NOMO-1 (cell line): Measurements from ENCODE around the gene ADGRD2.
"Not testable (repeated sequence)": the region's sequence is repeated elsewhere in the genome, so short reads cannot be mapped to it uniquely, and the experiment has no call there.

Source experiments
- DNase-seq, 2 experiments: peaks; one replicate each; lab custom pipeline; 2025; ENCODE audit not compliant: unreplicated experiment in 2 of 2; lab: John Stamatoyannopoulos, UW

The ADGRD2 gene, protein sequence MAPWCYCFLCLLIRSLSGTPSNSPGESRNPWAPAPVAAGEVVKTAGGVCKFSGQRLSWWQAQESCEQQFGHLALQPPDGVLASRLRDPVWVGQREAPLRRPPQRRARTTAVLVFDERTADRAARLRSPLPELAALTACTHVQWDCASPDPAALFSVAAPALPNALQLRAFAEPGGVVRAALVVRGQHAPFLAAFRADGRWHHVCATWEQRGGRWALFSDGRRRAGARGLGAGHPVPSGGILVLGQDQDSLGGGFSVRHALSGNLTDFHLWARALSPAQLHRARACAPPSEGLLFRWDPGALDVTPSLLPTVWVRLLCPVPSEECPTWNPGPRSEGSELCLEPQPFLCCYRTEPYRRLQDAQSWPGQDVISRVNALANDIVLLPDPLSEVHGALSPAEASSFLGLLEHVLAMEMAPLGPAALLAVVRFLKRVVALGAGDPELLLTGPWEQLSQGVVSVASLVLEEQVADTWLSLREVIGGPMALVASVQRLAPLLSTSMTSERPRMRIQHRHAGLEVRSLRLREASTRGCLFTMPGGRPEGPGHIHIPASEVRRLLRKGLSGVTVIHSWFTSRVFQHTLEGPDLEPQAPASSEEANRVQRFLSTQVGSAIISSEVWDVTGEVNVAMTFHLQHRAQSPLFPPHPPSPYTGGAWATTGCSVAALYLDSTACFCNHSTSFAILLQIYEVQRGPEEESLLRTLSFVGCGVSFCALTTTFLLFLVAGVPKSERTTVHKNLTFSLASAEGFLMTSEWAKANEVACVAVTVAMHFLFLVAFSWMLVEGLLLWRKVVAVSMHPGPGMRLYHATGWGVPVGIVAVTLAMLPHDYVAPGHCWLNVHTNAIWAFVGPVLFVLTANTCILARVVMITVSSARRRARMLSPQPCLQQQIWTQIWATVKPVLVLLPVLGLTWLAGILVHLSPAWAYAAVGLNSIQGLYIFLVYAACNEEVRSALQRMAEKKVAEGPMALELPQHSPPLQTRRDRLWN

GRCh38 chr9:124450241-124450924 is at the start of gene ADGRD2:
ADGRD2 (plus strand) TSS chr9:124450451; CDS start chr9:124451667, 1,216 bp downstream.
- no peak for DNase-seq

- DNase-seq: no peak
These were observed 47.0 kb upstream of the ADGRD2 start for GRCh38 chr9:124403246-124403645.

DNA sequence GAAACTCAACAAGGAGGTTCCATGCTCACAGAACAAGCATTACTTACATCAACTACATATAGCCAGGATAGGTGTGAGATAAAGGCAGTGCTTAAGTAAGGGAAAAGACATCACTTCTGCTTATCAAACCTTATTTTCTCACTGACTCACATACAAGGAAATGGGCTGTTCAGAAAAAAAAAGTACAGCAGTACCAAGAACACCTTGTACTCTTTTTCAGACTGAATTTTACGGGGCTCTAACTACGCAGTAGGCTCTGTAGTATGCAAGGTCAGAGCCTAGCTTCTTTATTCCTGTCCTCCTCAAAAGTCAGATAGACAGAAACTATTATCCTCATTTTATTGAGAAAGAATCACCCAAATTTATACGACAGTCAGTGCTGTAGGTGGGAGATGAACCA is 40.8 kb upstream of the ADGRD2 start:
- DNase-seq: no peak

- no peak for DNase-seq
These were observed 39.8 kb upstream of the ADGRD2 start for GRCh38 chr9:124410321-124410913.

DNA sequence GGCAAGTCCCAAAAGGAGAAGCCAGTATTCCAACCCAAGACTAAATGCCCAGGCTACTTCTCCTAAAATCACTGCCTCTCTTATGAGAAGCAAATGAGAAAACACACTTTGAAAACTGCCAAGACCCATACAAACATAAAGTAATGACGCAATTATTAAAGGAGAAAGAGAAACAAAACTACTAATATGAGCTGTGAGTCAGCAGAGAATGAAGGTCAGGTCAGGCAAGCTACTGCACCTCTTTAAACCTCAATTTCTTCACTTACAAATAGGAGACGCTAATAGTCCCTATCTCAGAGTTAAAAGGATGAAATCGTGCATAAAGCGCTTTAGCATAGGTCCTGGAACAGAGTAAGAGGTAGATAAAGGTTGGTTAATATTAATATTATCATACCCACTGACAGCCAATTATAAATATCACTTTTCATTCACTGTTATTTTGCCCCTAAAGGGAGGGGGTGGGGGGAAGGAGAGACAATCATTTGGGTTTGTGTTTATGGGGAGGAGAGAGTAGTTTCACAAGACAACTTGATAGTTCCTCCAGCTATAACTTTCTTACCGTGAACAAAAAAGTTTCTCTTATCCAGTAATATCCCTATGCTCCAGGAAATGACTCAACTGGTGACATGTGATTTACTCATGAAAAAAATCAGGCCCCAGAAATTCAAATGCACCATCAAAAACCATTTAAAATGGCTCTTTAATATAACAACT is 38.6 kb upstream of the ADGRD2 start:
- DNase-seq: no peak

DNA sequence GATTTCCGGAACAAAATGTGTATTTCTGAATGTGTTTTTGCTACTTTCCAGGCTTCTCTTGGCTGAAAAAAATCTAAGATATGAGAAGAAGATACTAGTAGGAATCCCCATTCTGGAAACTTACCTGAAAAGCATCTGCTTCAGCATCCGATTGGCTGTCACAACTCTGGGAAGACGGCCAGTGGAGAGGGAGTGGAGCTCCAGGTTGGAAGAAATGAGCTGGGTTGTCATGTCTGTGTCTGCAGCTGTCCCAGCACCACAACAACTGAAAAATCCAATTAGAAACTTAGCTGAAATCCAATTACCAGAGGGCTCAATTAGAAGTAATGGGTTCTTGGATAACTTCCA is 38.0 kb upstream of the ADGRD2 start:
- DNase-seq: no peak

DNA sequence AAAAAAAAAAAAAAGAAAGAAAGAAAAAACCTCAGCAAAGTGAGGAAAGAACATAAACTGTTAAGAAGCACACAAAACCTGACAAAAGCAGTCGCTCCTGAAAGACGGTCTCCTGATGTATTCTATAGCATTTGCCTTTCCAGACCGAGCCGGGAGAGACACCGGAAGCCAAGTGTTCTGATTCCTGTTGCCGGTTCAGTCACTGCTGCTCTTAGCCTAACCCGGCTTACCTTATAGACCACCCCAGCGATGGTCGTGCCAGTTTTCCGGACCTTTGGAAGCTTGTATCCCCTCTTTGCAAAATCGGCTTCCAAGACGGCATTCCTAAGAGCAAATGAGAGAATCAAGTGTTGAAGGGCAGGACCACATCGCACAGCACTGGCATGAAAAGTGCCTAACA is 35.6 kb upstream of the ADGRD2 start:
- DNase-seq: no peak

DNA sequence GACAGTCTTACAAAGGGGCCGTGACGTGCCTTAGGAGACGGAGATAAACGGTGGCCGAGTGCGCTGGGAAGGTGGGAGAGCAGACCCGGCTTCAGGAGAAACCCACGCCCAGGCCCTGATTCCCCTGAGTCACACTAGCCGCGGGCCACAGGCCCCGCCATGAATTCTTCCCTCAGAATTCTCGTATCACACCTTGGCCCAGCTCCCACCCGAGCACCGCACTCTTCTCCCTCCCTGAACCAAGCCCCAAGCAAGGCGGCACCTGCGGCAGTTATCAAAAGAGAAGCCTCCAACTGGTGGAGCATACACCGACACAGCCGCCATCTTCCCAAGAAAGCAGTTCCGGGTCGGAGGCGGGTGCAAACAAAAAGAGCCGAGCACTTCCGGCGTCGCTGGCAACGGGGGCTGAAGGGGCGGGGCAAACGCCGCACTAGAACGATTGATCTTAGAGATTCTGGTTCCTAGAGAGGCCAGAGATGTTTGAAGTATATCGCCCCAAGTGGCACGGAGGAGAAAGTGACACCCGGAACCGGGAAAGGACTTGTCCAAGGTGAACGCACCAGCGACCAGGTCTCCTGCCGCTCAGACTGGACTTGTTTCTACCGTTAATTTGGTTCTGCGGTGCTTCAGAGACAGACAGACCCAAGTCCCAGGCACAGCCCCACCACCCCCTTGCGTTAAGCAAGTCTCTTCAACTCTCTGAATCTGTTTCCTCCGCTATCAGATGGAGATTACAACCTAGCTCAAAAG is 35.0 kb upstream of the ADGRD2 start, which contains the start of gene PSMB7:
Gene PSMB7, minus strand, starts transcription at position 341 of the 750 bp plus-strand sequence. Its CDS starts 17 bp downstream, at position 324.
- DNase-seq: peak; percentile 97 to 98

DNA sequence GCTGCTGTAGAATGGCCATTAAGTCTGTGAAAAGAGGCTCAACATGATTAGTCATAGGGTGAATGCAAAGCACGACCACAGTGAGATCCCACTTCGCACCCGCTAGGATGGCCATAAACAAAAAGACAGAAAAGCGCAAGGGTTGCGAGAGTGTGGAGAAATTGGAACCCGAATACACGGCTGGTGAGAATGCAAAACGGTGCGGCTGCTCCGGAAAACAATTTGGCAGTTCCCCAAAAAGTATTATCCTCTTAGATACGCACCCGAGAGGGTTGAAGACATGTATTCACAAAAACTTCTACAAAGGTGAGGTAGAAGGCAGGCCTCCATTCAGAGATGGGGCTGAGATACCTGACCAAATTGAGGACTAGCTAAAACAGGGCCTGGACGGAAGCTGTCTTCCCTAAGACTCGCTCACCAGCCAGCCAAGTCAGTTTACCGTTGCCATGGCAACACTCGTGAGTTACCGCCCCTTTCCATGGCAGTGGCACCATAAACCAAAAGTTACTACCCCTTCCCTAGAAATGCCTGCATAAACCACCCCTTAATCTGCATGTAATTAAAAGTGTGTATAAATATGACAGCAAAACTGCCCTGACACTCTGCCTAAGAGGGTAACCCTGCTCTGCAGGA is 34.3 kb upstream of the ADGRD2 start:
- DNase-seq: no peak

- no peak for DNase-seq
These were observed 30.3 kb upstream of the ADGRD2 start for GRCh38 chr9:124419832-124420489.

DNA sequence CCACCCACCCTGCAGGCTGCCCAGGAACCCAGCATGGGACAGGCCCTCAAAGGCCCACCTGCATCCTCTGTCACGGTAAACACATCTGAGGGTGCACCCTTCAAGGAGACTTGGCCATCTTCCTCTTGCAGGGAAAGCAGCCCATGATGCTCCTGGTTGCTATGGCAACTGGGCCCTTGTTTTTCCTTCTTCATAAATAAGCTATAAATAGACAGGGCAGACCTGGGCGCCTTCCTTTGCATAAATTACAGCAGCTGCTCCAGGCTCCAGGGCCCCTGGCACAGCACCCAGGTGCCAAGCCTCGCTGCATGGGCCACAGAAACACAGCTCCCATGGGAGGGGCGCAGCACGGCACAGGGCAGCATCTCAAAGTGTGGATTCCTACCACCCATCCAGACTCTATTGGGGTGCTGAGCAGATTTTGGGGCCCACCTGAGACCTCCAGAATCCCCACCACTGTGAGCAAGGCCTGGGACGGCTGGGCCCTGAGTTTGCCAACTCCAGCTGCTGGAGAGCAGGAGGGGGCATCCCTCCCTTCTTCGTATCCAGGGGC is 29.2 kb upstream of the ADGRD2 start:
- no peak for DNase-seq

DNA sequence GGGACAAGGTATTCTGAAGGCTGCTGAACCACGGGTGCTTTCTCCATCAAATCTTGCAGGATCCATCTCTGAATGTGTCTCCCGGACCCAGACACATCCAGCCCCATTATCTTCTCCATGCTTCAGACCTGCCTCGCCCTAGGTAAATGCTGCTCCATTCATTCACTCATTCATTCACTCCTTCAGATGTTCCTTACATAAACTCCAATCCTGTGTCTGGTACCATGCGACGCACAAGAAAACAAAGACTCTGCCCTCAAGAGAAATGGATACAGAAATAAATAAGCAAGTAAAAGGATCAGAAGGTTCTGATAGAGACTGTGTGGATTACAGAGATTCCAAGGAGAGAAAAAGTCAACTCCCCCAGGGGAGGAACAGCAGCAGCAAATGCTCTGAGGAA is 27.1 kb upstream of the ADGRD2 start:
- DNase-seq: no peak

DNA sequence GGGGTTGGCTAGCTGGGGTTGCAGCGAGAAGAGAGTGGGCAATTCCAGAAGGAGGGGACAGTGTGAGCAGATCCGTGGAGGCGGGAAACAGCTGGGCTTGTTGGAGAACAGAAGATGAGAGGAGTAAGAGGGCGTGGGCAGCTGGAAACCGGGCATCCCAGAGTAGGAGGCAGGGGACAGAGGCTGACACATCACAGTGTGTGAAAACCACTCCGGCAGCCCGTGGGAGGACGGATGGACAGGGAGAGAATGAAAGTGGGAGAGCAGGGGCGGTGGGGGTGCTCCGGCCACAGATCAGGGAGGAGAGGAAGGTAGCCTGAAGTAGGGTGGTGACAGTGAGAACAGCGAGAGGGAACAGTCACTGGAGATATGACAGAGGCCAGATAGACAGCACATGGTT is 26.7 kb upstream of the ADGRD2 start:
- no peak for DNase-seq

GRCh38 chr9:124425733-124426132 is 24.5 kb upstream of the ADGRD2 start:
- DNase-seq: not testable (repeated sequence)

- DNase-seq: no peak
These were observed 23.9 kb upstream of the ADGRD2 start for GRCh38 chr9:124426361-124426760.

DNA sequence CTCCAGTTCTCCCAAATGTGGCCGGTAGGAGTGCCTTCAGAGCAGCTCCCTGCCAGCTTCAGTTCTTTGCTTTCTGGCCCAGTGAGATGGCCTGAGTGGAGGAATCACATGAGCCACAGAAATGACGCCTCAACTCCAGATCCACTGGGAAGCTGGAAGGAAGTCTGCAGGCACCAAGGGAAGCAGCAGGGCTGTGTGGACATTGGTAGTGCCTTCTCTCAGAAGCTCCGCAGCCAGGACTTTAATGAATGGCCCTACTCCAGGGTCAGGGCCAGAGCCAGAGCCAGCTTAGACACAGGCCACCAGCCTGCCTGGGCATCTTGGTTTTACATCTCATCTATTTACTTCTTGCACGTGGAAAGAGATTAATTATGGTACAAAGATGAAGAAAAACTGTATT is 23.0 kb upstream of the ADGRD2 start:
- no peak for DNase-seq

GRCh38 chr9:124428751-124429529 is 21.3 kb upstream of the ADGRD2 start:
- no peak for DNase-seq
